WTC11 (cell line): Measurements from ENCODE around the gene RNGTT. TPM values are rescaled to one million over a fixed set of nuclear protein-coding genes. Genes with fewer than 3 reads are reported as not detected.

Experiments
- ATAC-seq: fragments of 200-7000 bp; cut with Tn5 transposase; 2 replicates; pipeline ENCODE4 v1.10.0; 2021; ENCODE audit warnings: mild to moderate bottlenecking, moderate library complexity
- CTCF ChIA-PET: fragments of 300-600 bp; sonication (Branson Sonifier 250); formaldehyde crosslinking; loops from one replicate; lab custom pipeline; 2021; ENCODE audit warnings: antibody characterized with exemption; lab: Charles Lee
- POLR2A ChIA-PET: fragments of 350-600 bp; sonication (Branson Sonifier 250); formaldehyde crosslinking; loops from one replicate; lab custom pipeline; 2021; ENCODE audit warnings: antibody characterized with exemption; lab: Charles Lee
- DNase-seq: peaks from one replicate; pipeline ENCODE4 v3.0.0; 2021; ENCODE audit warnings: low spot score
- H3K27ac Mint-ChIP-seq: 2 replicates; pipeline ENCODE4 v1.8.0; 2021; ENCODE audit warnings: mixed read lengths
- H3K27me3 Mint-ChIP-seq: 2 replicates; pipeline ENCODE4 v1.8.0; 2021; ENCODE audit warnings: low read depth, mild to moderate bottlenecking, moderate library complexity, mixed read lengths
- H3K36me3 Mint-ChIP-seq: 2 replicates; pipeline ENCODE4 v1.8.0; 2021; ENCODE audit warnings: mixed read lengths
- H3K4me1 Mint-ChIP-seq: 2 replicates; pipeline ENCODE4 v1.8.0; 2022; ENCODE audit warnings: mixed read lengths
- H3K4me3 Mint-ChIP-seq: 2 replicates; pipeline ENCODE4 v1.8.0; 2021; ENCODE audit warnings: mild to moderate bottlenecking, moderate library complexity, mixed read lengths
- H3K9me3 Mint-ChIP-seq: 2 replicates; pipeline ENCODE4 v1.8.0; 2021; ENCODE audit warnings: mixed read lengths
- AFF4 ChIP-seq: sonication (generic); formaldehyde crosslinking; IDR thresholded peaks from 2 replicates; pipeline ENCODE4 v1.8.1; 2023; ENCODE audit warnings: mild to moderate bottlenecking, missing genetic modification reagents, borderline replicate concordance
- CREM ChIP-seq: sonication (generic); formaldehyde crosslinking; IDR thresholded peaks from 2 replicates; pipeline ENCODE4 v1.8.1; 2022; ENCODE audit warnings: mild to moderate bottlenecking, missing genetic modification reagents, moderate library complexity
- ETV6 ChIP-seq: sonication (generic); formaldehyde crosslinking; IDR thresholded peaks from 2 replicates; pipeline ENCODE4 v1.8.1; 2022; ENCODE audit warnings: mild to moderate bottlenecking, missing genetic modification reagents
- FOXJ3 ChIP-seq: sonication (generic); formaldehyde crosslinking; IDR thresholded peaks from 2 replicates; pipeline ENCODE4 v1.9.0; 2021; ENCODE audit warnings: missing genetic modification reagents, mild to moderate bottlenecking, borderline replicate concordance
- GRHL2 ChIP-seq: fragments of 250-450 bp; sonication (Bioruptor Pico); IDR thresholded peaks from 2 replicates; pipeline ENCODE4 v1.8.0; 2022; ENCODE audit warnings: mild to moderate bottlenecking, moderate library complexity; ENCODE audit not compliant: insufficient replicate concordance, severe bottlenecking
- GTF2I ChIP-seq: fragments of 250-450 bp; sonication (Bioruptor Pico); conservative IDR thresholded peaks from 2 replicates; pipeline ENCODE4 v1.4.0; 2021; ENCODE audit warnings: mild to moderate bottlenecking
- HMGA2 ChIP-seq: fragments of 250-450 bp; sonication (Bioruptor Pico); IDR thresholded peaks from 2 replicates; pipeline ENCODE4 v1.4.0; 2021; ENCODE audit warnings: mild to moderate bottlenecking, moderate library complexity
- JAZF1 ChIP-seq: fragments of 250-450 bp; sonication (Bioruptor Pico); IDR thresholded peaks from 2 replicates; pipeline ENCODE4 v1.9.0; 2021; ENCODE audit warnings: moderate library complexity, mild to moderate bottlenecking, inconsistent platforms
- KAT7 ChIP-seq: sonication (generic); formaldehyde crosslinking; IDR thresholded peaks from 2 replicates; pipeline ENCODE4 v1.8.1; 2023; ENCODE audit warnings: missing genetic modification reagents, mild to moderate bottlenecking, borderline replicate concordance
- MYBL2 ChIP-seq: sonication (generic); formaldehyde crosslinking; IDR thresholded peaks from 2 replicates; pipeline ENCODE4 v1.8.1; 2023; ENCODE audit warnings: mild to moderate bottlenecking, moderate library complexity, missing genetic modification reagents
- NR2C2 ChIP-seq: sonication (generic); formaldehyde crosslinking; IDR thresholded peaks from 2 replicates; pipeline ENCODE4 v1.8.0; 2022; ENCODE audit warnings: mild to moderate bottlenecking, missing genetic modification reagents
- PRRX2 ChIP-seq: fragments of 250-450 bp; sonication (Bioruptor Pico); IDR thresholded peaks from 2 replicates; pipeline ENCODE4 v1.8.0; 2021; ENCODE audit warnings: mild to moderate bottlenecking
- SOX15 ChIP-seq: fragments of 250-450 bp; sonication (Bioruptor Pico); IDR thresholded peaks from 2 replicates; pipeline ENCODE4 v1.9.0; 2021; ENCODE audit warnings: mild to moderate bottlenecking
- TEAD4 ChIP-seq: sonication (generic); formaldehyde crosslinking; IDR thresholded peaks from 2 replicates; pipeline ENCODE4 v1.8.0; 2022; ENCODE audit warnings: mild to moderate bottlenecking, missing genetic modification reagents
- ZBTB21 ChIP-seq: sonication (generic); formaldehyde crosslinking; IDR thresholded peaks from 2 replicates; pipeline ENCODE4 v1.8.1; 2023; ENCODE audit warnings: mild to moderate bottlenecking, missing genetic modification reagents, borderline replicate concordance
- ZNF121 ChIP-seq: sonication (generic); formaldehyde crosslinking; IDR thresholded peaks from 2 replicates; pipeline ENCODE4 v1.8.0; 2023; ENCODE audit warnings: missing genetic modification reagents
- ZNF138 ChIP-seq: sonication (generic); formaldehyde crosslinking; conservative IDR thresholded peaks from 2 replicates; pipeline ENCODE4 v1.8.1; 2022; ENCODE audit warnings: mild to moderate bottlenecking, moderate library complexity, missing genetic modification reagents
- ZNF263 ChIP-seq: sonication (generic); formaldehyde crosslinking; IDR thresholded peaks from 2 replicates; pipeline ENCODE4 v1.8.1; 2022; ENCODE audit warnings: low read depth, mild to moderate bottlenecking, moderate library complexity, missing genetic modification reagents
- ZNF512 ChIP-seq: sonication (generic); formaldehyde crosslinking; IDR thresholded peaks from 2 replicates; pipeline ENCODE4 v1.8.1; 2022; ENCODE audit warnings: missing genetic modification reagents, borderline replicate concordance
- total RNA-seq: library from RNA; stranded (reverse); gene quantifications from 3 replicates; pipeline ENCODE4 v1.2.3, GENCODE V29; 2021
- TF ChIP-seq, protein P1 (sequence below): sonication (generic); formaldehyde crosslinking; IDR thresholded peaks from 2 replicates; pipeline ENCODE4 v1.8.0; 2023; ENCODE audit warnings: missing genetic modification reagents, mild to moderate bottlenecking, borderline replicate concordance
- TF ChIP-seq, protein P2 (sequence below): sonication (generic); formaldehyde crosslinking; IDR thresholded peaks from 2 replicates; pipeline ENCODE4 v1.8.1; 2023; ENCODE audit warnings: mild to moderate bottlenecking, missing genetic modification reagents, moderate library complexity
- TF ChIP-seq, protein P3 (sequence below): sonication (generic); formaldehyde crosslinking; IDR thresholded peaks from 2 replicates; pipeline ENCODE4 v1.8.0; 2023; ENCODE audit warnings: missing genetic modification reagents
- TF ChIP-seq, protein P4 (sequence below): sonication (generic); formaldehyde crosslinking; IDR thresholded peaks from 2 replicates; pipeline ENCODE4 v1.8.0; 2022; ENCODE audit warnings: mild to moderate bottlenecking, missing genetic modification reagents
- TF ChIP-seq, protein P5 (sequence below): fragments of 250-450 bp; sonication (Bioruptor Pico); IDR thresholded peaks from 2 replicates; pipeline ENCODE4 v1.9.0; 2021; ENCODE audit warnings: mild to moderate bottlenecking

RNGTT gene
- total RNA-seq, 1 experiment from 2014 or later, result 20.4 TPM

- no peak for TF ChIP-seq HMGA2 (CRISPR knock-in tag)
- no peak for TF ChIP-seq TEAD4 (CRISPR knock-in tag)
- no peak for TF ChIP-seq KAT7 (CRISPR knock-in tag)
- TF ChIP-seq FOXJ3, result no peak
- TF ChIP-seq GRHL2 (CRISPR knock-in tag), result no peak
- no peak for TF ChIP-seq NR2C2 (CRISPR knock-in tag)
- TF ChIP-seq, protein P1, sequence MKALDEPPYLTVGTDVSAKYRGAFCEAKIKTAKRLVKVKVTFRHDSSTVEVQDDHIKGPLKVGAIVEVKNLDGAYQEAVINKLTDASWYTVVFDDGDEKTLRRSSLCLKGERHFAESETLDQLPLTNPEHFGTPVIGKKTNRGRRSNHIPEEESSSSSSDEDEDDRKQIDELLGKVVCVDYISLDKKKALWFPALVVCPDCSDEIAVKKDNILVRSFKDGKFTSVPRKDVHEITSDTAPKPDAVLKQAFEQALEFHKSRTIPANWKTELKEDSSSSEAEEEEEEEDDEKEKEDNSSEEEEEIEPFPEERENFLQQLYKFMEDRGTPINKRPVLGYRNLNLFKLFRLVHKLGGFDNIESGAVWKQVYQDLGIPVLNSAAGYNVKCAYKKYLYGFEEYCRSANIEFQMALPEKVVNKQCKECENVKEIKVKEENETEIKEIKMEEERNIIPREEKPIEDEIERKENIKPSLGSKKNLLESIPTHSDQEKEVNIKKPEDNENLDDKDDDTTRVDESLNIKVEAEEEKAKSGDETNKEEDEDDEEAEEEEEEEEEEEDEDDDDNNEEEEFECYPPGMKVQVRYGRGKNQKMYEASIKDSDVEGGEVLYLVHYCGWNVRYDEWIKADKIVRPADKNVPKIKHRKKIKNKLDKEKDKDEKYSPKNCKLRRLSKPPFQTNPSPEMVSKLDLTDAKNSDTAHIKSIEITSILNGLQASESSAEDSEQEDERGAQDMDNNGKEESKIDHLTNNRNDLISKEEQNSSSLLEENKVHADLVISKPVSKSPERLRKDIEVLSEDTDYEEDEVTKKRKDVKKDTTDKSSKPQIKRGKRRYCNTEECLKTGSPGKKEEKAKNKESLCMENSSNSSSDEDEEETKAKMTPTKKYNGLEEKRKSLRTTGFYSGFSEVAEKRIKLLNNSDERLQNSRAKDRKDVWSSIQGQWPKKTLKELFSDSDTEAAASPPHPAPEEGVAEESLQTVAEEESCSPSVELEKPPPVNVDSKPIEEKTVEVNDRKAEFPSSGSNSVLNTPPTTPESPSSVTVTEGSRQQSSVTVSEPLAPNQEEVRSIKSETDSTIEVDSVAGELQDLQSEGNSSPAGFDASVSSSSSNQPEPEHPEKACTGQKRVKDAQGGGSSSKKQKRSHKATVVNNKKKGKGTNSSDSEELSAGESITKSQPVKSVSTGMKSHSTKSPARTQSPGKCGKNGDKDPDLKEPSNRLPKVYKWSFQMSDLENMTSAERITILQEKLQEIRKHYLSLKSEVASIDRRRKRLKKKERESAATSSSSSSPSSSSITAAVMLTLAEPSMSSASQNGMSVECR (CRISPR knock-in tag), result no peak
- TF ChIP-seq PRRX2 (CRISPR knock-in tag), result no peak
- TF ChIP-seq GTF2I (CRISPR knock-in tag), result no peak
- TF ChIP-seq, protein P2, sequence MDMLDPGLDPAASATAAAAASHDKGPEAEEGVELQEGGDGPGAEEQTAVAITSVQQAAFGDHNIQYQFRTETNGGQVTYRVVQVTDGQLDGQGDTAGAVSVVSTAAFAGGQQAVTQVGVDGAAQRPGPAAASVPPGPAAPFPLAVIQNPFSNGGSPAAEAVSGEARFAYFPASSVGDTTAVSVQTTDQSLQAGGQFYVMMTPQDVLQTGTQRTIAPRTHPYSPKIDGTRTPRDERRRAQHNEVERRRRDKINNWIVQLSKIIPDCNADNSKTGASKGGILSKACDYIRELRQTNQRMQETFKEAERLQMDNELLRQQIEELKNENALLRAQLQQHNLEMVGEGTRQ (CRISPR knock-in tag), result no peak
- no peak for TF ChIP-seq CREM (CRISPR knock-in tag)
- TF ChIP-seq, all 79 proteins: peak for 0
These were observed 122.5 kb downstream of the RNGTT start (continued) for GRCh38 chr6:88840796-88841539.

- Mint-ChIP-seq H3K27ac (no peak overlapping the region), H3K4me3 (no peak overlapping the region), H3K9me3 (no peaks in the 10 kb centered on the region; the same call in 1 of the 2 replicates), H3K4me1 (peaks cover 7% of the 10 kb centered on the region), H3K36me3 (peaks cover 9% of the 10 kb centered on the region), H3K27me3 (no peaks in the 10 kb centered on the region)
- ChIA-PET CTCF (no interaction called here), POLR2A (no interaction called here)
- ATAC-seq, result no peak
- no peak for DNase-seq
- TF ChIP-seq ZNF512 (CRISPR knock-in tag) (no peak), ZNF263 (CRISPR knock-in tag) (no peak), MYBL2 (no peak), SOX15 (no peak), ZNF138 (no peak), GTF2I (CRISPR knock-in tag) (no peak), ETV6 (no peak), ZBTB21 (no peak), AFF4 (CRISPR knock-in tag) (no peak), JAZF1 (no peak), ZNF121 (no peak)
- TF ChIP-seq, protein P3, sequence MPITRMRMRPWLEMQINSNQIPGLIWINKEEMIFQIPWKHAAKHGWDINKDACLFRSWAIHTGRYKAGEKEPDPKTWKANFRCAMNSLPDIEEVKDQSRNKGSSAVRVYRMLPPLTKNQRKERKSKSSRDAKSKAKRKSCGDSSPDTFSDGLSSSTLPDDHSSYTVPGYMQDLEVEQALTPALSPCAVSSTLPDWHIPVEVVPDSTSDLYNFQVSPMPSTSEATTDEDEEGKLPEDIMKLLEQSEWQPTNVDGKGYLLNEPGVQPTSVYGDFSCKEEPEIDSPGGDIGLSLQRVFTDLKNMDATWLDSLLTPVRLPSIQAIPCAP (CRISPR knock-in tag), result no peak
- TF ChIP-seq, protein P4, sequence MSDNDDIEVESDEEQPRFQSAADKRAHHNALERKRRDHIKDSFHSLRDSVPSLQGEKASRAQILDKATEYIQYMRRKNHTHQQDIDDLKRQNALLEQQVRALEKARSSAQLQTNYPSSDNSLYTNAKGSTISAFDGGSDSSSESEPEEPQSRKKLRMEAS (CRISPR knock-in tag), result no peak
- TF ChIP-seq, protein P5, sequence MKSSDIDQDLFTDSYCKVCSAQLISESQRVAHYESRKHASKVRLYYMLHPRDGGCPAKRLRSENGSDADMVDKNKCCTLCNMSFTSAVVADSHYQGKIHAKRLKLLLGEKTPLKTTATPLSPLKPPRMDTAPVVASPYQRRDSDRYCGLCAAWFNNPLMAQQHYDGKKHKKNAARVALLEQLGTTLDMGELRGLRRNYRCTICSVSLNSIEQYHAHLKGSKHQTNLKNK (CRISPR knock-in tag), result no peak
These were observed 123.1 kb downstream of the RNGTT start for GRCh38 chr6:88840289-88840688.
